Measurements from ENCODE around the gene CACNA2D4.

CACNA2D4 gene

GRCh38 chr12:1807087-1807860 is 111.2 kb downstream of the CACNA2D4 start:
- no peak for DNase-seq (ENCODE audit: low read depth)
- no peak for TF ChIP-seq CTCF (IDR thresholded peaks at IDR 0.05; ENCODE audit: low read depth, low read length, missing control alignments)
- no peak overlapping the region for H3K4me3 ChIP-seq (ENCODE audit: low read depth, low read length)

GRCh38 chr12:1806301-1807086 is 112.0 kb downstream of the CACNA2D4 start:
- no peak for DNase-seq (ENCODE audit: low read depth)
- H3K4me3 ChIP-seq (ENCODE audit: low read depth, low read length): no peak overlapping the region
- no peak for TF ChIP-seq CTCF (IDR thresholded peaks at IDR 0.05; ENCODE audit: low read depth, low read length, missing control alignments)

GRCh38 chr12:1805441-1806081 is 112.9 kb downstream of the CACNA2D4 start:
- TF ChIP-seq CTCF (IDR thresholded peaks at IDR 0.05; ENCODE audit: low read depth, low read length, missing control alignments): no peak
- H3K4me3 ChIP-seq (ENCODE audit: low read depth, low read length): no peak overlapping the region
- DNase-seq (ENCODE audit: low read depth): no peak

- no peak overlapping the region for H3K4me3 ChIP-seq (ENCODE audit: low read depth, low read length)
- no peak for TF ChIP-seq CTCF (IDR thresholded peaks at IDR 0.05; ENCODE audit: low read depth, low read length, missing control alignments)
- peak; percentile 75 for DNase-seq (ENCODE audit: low read depth)
These were observed 113.7 kb downstream of the CACNA2D4 start for GRCh38 chr12:1804545-1805332.

- H3K4me3 ChIP-seq (ENCODE audit: low read depth, low read length): no peak overlapping the region
- no peak for TF ChIP-seq CTCF (IDR thresholded peaks at IDR 0.05; ENCODE audit: low read depth, low read length, missing control alignments)
- no peak for DNase-seq (ENCODE audit: low read depth)
These were observed 114.7 kb downstream of the CACNA2D4 start for GRCh38 chr12:1803736-1804135.

- DNase-seq (ENCODE audit: low read depth): no peak
- no peak for TF ChIP-seq CTCF (IDR thresholded peaks at IDR 0.05; ENCODE audit: low read depth, low read length, missing control alignments)
- no peak overlapping the region for H3K4me3 ChIP-seq (ENCODE audit: low read depth, low read length)
These were observed 117.0 kb downstream of the CACNA2D4 start for GRCh38 chr12:1801303-1801975.
